Nephron progenitor cell (in vitro differentiated cells): ENCODE measurements around the gene ADCK2.

Experiments used
- DNase-seq: peaks from one replicate; pipeline ENCODE4 v3.0.0; 2021
- H3K27ac Mint-ChIP-seq: 2 replicates; pipeline ENCODE4 v1.8.0; 2021; ENCODE audit warnings: mild to moderate bottlenecking, moderate library complexity, mixed read lengths
- H3K27me3 Mint-ChIP-seq: 2 replicates; pipeline ENCODE4 v1.8.0; 2021; ENCODE audit warnings: mild to moderate bottlenecking, low read depth, mixed read lengths; ENCODE audit not compliant: poor library complexity
- H3K36me3 Mint-ChIP-seq: 2 replicates; pipeline ENCODE4 v1.8.0; 2021; ENCODE audit warnings: low read depth, mixed read lengths
- H3K4me1 Mint-ChIP-seq: 2 replicates; pipeline ENCODE4 v1.8.0; 2021; ENCODE audit warnings: mixed read lengths
- H3K4me3 Mint-ChIP-seq: 2 replicates; pipeline ENCODE4 v1.8.0; 2021; ENCODE audit warnings: mild to moderate bottlenecking, moderate library complexity, mixed read lengths
- H3K9me3 Mint-ChIP-seq: 2 replicates; pipeline ENCODE4 v1.8.0; 2021; ENCODE audit warnings: mild to moderate bottlenecking, moderate library complexity, mixed read lengths
- TF ChIP-seq, protein P1 (sequence below): fragments of 200-600 bp; sonication (generic); IDR thresholded peaks from 2 replicates; pipeline ENCODE4 v1.5.0; 2021; ENCODE audit warnings: antibody characterized with exemption

The ADCK2 gene

DNA sequence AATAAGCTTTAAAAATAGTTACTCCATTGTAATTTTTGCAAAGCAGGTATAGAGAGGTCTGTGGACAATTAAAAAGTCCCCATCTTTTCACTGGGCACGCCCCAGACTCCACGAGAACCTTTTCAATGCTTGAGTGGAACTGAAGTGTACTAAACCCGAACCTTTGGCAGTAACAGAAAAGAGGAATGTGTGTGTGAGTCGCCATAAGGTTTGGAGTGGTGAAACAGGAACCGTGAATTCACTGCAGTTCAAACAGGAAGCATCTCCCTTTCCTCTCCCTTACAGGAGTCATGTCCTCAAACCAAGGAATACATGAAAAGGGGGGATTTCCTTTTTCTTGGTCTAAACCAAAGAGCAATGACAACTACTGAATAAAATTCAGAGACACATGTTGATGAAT, 47.0 kb downstream of the ADCK2 start:
- TF ChIP-seq, protein P1, sequence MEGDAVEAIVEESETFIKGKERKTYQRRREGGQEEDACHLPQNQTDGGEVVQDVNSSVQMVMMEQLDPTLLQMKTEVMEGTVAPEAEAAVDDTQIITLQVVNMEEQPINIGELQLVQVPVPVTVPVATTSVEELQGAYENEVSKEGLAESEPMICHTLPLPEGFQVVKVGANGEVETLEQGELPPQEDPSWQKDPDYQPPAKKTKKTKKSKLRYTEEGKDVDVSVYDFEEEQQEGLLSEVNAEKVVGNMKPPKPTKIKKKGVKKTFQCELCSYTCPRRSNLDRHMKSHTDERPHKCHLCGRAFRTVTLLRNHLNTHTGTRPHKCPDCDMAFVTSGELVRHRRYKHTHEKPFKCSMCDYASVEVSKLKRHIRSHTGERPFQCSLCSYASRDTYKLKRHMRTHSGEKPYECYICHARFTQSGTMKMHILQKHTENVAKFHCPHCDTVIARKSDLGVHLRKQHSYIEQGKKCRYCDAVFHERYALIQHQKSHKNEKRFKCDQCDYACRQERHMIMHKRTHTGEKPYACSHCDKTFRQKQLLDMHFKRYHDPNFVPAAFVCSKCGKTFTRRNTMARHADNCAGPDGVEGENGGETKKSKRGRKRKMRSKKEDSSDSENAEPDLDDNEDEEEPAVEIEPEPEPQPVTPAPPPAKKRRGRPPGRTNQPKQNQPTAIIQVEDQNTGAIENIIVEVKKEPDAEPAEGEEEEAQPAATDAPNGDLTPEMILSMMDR, result no peak
- no peak overlapping the region for H3K4me3 Mint-ChIP-seq
- peak overlapping the region; percentile 85 for H3K27ac Mint-ChIP-seq
- H3K9me3 Mint-ChIP-seq, result peaks cover 8% of the 10 kb centered on the region
- peaks cover 30% of the 10 kb centered on the region for H3K4me1 Mint-ChIP-seq
- no peak for DNase-seq
- H3K36me3 Mint-ChIP-seq, result peaks cover 22% of the 10 kb centered on the region
- no peaks in the 10 kb centered on the region for H3K27me3 Mint-ChIP-seq

DNA sequence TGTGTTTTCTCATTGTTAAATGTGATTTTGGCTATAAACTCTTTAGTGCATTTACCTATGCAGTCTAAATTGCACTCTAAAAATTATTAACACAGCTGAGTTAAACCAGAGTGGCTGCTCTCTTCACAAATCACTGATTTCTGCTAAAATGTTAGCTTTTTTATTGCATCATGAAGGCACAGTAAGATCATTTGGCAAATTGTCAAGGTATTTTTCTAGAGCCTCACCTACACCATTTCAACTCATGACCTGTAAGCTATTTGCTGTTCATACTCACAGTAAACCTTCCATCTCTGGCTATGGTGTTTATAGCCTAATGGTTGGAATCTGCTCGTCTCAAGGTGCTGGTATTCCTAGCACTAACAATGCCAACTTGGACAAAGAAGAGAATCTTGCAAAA, 49.5 kb downstream of the ADCK2 start:
- Mint-ChIP-seq H3K36me3 (peaks cover 16% of the 10 kb centered on the region), H3K27me3 (no peaks in the 10 kb centered on the region)

DNA sequence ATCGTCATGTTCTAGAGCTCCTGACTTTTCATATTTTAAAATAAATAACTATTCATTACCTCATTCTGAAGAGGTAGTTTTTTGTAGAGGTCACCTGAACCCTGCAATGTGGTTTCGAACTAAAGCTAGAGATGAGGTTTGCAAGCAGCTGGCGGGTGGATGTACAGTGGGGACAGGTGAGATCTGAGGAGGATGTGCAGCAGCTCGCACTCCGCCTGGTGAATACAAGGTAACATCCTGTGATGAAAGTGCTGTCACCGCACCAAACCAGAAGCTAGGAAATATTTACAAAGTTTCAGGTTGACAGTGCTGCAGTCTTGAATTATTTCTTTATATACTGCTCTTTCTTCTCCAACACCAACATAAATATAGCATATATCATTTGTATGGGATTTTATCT, 50.3 kb downstream of the ADCK2 start:
- peaks cover 16% of the 10 kb centered on the region for H3K36me3 Mint-ChIP-seq
- H3K27me3 Mint-ChIP-seq, result no peaks in the 10 kb centered on the region
- no peak overlapping the region for H3K4me3 Mint-ChIP-seq
- no peak for DNase-seq
- TF ChIP-seq, protein P1, result no peak
- no peaks in the 10 kb centered on the region for H3K9me3 Mint-ChIP-seq
- H3K27ac Mint-ChIP-seq, result no peak overlapping the region
- peaks cover 39% of the 10 kb centered on the region for H3K4me1 Mint-ChIP-seq

More for the DNA sequence above, 49.5 kb downstream of the ADCK2 start:
- Mint-ChIP-seq H3K9me3 (no peaks in the 10 kb centered on the region), H3K4me3 (no peak overlapping the region), H3K27ac (no peak overlapping the region), H3K4me1 (peaks cover 41% of the 10 kb centered on the region)
- TF ChIP-seq, protein P1, result no peak
- DNase-seq, result no peak

DNA sequence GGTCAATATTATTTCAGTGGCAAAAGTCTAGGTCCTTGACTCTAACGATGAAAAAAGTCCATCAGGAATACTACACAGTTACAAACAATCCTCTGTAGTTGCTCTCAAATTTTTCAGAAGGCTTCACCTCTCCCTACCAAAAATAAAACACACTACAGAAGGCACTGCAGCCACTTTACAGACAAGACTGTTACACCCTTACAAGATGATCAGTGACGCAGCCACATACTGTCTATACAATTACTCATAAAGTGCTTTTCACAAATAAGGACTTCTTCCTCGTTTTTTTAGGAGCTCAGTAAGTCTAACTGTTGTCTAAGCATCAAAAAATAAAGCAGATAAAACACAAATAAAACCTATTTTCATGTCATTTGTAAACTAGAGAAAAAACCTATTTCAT, 50.8 kb downstream of the ADCK2 start:
- TF ChIP-seq, protein P1, result no peak
- Mint-ChIP-seq H3K36me3 (peaks cover 16% of the 10 kb centered on the region), H3K27me3 (no peaks in the 10 kb centered on the region), H3K4me1 (peaks cover 37% of the 10 kb centered on the region), H3K27ac (no peak overlapping the region), H3K4me3 (no peak overlapping the region), H3K9me3 (no peaks in the 10 kb centered on the region)
- DNase-seq, result no peak

DNA sequence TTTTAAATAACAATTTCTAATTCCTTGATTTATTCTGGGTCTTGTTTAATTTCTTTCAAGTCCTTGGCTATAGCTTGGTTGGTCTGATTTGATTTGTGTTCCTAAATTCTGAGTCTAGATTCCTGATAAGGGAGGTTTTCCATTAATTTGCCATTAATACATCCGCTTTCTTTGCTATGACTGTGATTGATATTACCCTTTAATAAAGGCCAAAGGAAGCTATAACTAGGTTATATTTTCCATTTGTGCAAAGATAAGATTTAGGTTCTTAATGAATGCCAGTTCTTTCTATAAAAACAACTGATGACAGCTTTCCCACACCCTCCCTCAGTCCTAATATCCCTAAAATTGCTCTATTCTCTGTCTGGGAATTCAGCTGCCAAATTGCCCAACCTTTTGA, 52.0 kb downstream of the ADCK2 start:
- no peak for DNase-seq
- Mint-ChIP-seq H3K4me3 (no peak overlapping the region), H3K27me3 (no peaks in the 10 kb centered on the region), H3K27ac (no peak overlapping the region), H3K4me1 (peaks cover 25% of the 10 kb centered on the region), H3K9me3 (no peaks in the 10 kb centered on the region), H3K36me3 (peaks cover 19% of the 10 kb centered on the region)
- TF ChIP-seq, protein P1, result no peak

DNA sequence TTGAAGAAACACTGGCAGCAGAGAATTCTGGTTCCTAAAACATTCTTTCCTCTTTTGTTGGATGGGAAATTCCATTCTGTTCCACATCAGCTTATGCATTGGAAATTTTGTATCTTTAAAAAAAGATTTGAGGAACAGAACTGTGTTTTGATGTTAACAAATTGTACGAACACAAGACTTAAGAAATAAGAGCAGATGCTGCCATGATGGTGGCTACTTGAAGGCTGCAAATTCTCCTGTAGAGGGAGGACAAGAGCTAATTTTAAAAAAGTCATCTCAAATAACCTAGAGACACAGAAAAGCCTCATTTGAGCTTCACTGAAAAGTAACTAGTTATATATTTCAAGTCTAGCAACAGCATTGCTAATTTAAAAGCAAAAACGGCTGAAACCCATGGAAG, 53.5 kb downstream of the ADCK2 start:
- Mint-ChIP-seq H3K36me3 (peaks cover 32% of the 10 kb centered on the region), H3K27me3 (peaks cover 5% of the 10 kb centered on the region), H3K27ac (peak overlapping the region; percentile 68), H3K9me3 (no peaks in the 10 kb centered on the region), H3K4me3 (no peak overlapping the region), H3K4me1 (peaks cover 19% of the 10 kb centered on the region)
- DNase-seq, result no peak
- TF ChIP-seq, protein P1, result peak; percentile 37
